ENCODE data around the gene GRID1.

GRCh38 chr10:86401588-86402282 is 35.1 kb upstream of the GRID1 start:
- TF ChIP-seq POLR2A (IDR thresholded peaks at IDR 0.05; ENCODE audit: low read depth, low read length) (no peak), POLR2AphosphoS5 (IDR thresholded peaks at IDR 0.05; ENCODE audit: low read depth, low read length) (no peak), TAF1 (IDR thresholded peaks at IDR 0.05; ENCODE audit: low read depth, low read length) (no peak), POU2F2 (IDR thresholded peaks at IDR 0.05; ENCODE audit: low read depth, low read length) (no peak), SPI1 (IDR thresholded peaks at IDR 0.05; ENCODE audit: low read depth, low read length) (no peak), PAX5 (IDR thresholded peaks at IDR 0.05; ENCODE audit: insufficient read depth, low read length, severe bottlenecking) (no peak)

Measured in GM12891 (cell line).